GM23248 (cell line): ENCODE measurements around the gene TNKS1BP1. TPM values are rescaled to one million over a fixed set of nuclear protein-coding genes. Genes with fewer than 3 reads are reported as not detected.

Source experiments
- DNase-seq: peaks from one replicate; pipeline ENCODE4 v3.0.0-alpha.2; 2015
- H2AFZ ChIP-seq: fragments of 200-600 bp; sonication (generic); 2 replicates; pipeline ENCODE4 v1.6.1; 2016; ENCODE audit warnings: antibody characterized with exemption
- H3F3A ChIP-seq: fragments of 200-600 bp; sonication (generic); 2 replicates; pipeline ENCODE4 v1.6.1; 2016; ENCODE audit warnings: mild to moderate bottlenecking, antibody characterized with exemption, mixed run types; ENCODE audit not compliant: insufficient read depth
- H3K27ac ChIP-seq: fragments of 200-600 bp; sonication (generic); 2 replicates; pipeline ENCODE4 v1.5.1; 2016; ENCODE audit warnings: mild to moderate bottlenecking
- H3K27me3 ChIP-seq: fragments of 200-600 bp; sonication (generic); replicated peaks from 2 replicates; pipeline ENCODE4 v1.6.1; 2016; ENCODE audit warnings: mild to moderate bottlenecking; ENCODE audit not compliant: insufficient read depth
- H3K36me3 ChIP-seq: fragments of 200-600 bp; sonication (generic); 2 replicates; pipeline ENCODE4 v1.6.1; 2016; ENCODE audit warnings: low read depth, mild to moderate bottlenecking
- H3K4me1 ChIP-seq: fragments of 200-600 bp; sonication (generic); 2 replicates; pipeline ENCODE4 v1.6.1; 2016; ENCODE audit warnings: mild to moderate bottlenecking; ENCODE audit not compliant: insufficient read depth
- H3K4me2 ChIP-seq: fragments of 200-600 bp; sonication (generic); one replicate; pipeline ENCODE4 v1.6.1; 2016; ENCODE audit warnings: mild to moderate bottlenecking; ENCODE audit not compliant: unreplicated experiment
- H3K4me3 ChIP-seq: fragments of 200-600 bp; sonication (generic); 2 replicates; pipeline ENCODE4 v1.5.1; 2016; ENCODE audit warnings: mild to moderate bottlenecking
- H3K79me2 ChIP-seq: fragments of 200-600 bp; sonication (generic); 2 replicates; pipeline ENCODE4 v1.6.1; 2016; ENCODE audit warnings: mild to moderate bottlenecking; ENCODE audit not compliant: insufficient read depth
- H3K9ac ChIP-seq: fragments of 200-600 bp; sonication (generic); 2 replicates; pipeline ENCODE4 v1.6.1; 2016; ENCODE audit warnings: mild to moderate bottlenecking
- H3K9me2 ChIP-seq: fragments of 200-600 bp; sonication (generic); 2 replicates; pipeline ENCODE4 v1.6.1; 2016; ENCODE audit warnings: mixed run types, mild to moderate bottlenecking, moderate library complexity; ENCODE audit not compliant: insufficient read depth
- H3K9me3 ChIP-seq: fragments of 200-600 bp; sonication (generic); one replicate; pipeline ENCODE4 v1.6.1; 2017; ENCODE audit warnings: low read depth
- H4K20me1 ChIP-seq: fragments of 200-600 bp; sonication (generic); 2 replicates; pipeline ENCODE4 v1.6.0; 2016; ENCODE audit not compliant: insufficient read depth
- EZH2 ChIP-seq: fragments of 200-600 bp; sonication (generic); IDR thresholded peaks from 2 replicates; pipeline ENCODE4 v1.6.1; 2018; ENCODE audit warnings: antibody characterized with exemption, mild to moderate bottlenecking; ENCODE audit not compliant: insufficient read depth, poor library complexity, severe bottlenecking
- EZH2phosphoT487 ChIP-seq: fragments of 200-600 bp; sonication (generic); IDR thresholded peaks from 2 replicates; pipeline ENCODE4 v1.6.1; 2018; ENCODE audit warnings: antibody characterized with exemption, moderate library complexity, mild to moderate bottlenecking, low read depth; ENCODE audit not compliant: insufficient read depth
- WGBS, 2 experiments: methylation state at CpG; one replicate each; pipeline ENCODE4 v1.1.6; 2015 to 2017; ENCODE audit warnings: low lambda C conversion rate in 2 of 2, low coverage in 1 of 2; ENCODE audit errors: missing lambda C conversion rate in 2 of 2; 5-methylcytosine and 5-hydroxymethylcytosine counted together
- in situ Hi-C: fragments of 300-500 bp; cut with MboI; formaldehyde crosslinking; loops from 2 replicates; pipeline ENCODE4 v1.15.0; 2020
- polyA plus RNA-seq: library from polyadenylated mRNA; unstranded; fragments of >200 nt; fragmentation: Nextera tagmentation; extraction: Ambion mirVana; gene quantifications from 2 replicates; pipeline ENCODE4 v1.2.1, GENCODE V29; 2016
- total RNA-seq: library from RNA; depleted of rRNA; stranded (reverse); fragments of >200 nt; shearing (Covaris generic); gene quantifications from 2 replicates; pipeline ENCODE4 v1.2.3, GENCODE V29; 2014

The TNKS1BP1 gene
- total and polyA plus RNA-seq, 2 experiments from 2014 or later = 88.2 to 89.7 TPM

DNA sequence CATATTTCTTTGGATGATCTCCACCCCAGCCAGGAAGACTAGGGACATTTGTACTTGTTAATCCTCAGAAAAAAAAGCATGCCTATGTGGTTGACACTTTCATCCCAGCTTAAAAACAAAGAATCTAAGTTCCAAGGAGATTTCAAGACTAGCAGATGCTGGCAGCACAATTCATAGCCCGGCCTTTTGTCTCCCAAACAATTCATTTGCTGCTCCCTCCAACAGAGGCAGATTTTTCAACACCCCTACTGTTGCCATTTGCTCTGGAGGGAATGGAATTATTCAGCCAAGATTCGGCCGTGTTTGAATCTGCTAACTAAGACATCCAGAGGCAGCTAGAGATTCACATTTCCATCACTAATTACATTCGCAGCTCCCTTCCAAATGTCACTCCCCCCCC, 28.7 kb upstream of the TNKS1BP1 start:
- Histone ChIP-seq H3F3A (peaks cover 14% of the 10 kb centered on the region), H3K9me3 (no peaks in the 10 kb centered on the region), H3K9me2 (no peaks in the 10 kb centered on the region), H4K20me1 (no peaks in the 10 kb centered on the region), H3K4me1 (peaks cover 11% of the 10 kb centered on the region), H3K36me3 (no peaks in the 10 kb centered on the region), H3K27me3 (no peaks in the 10 kb centered on the region), H3K4me3 (no peak overlapping the region), H2AFZ (no peak overlapping the region), H3K9ac (no peak overlapping the region), H3K4me2 (no peak overlapping the region), H3K27ac (no peak overlapping the region), H3K79me2 (no peaks in the 10 kb centered on the region)
- TF ChIP-seq EZH2phosphoT487 (no peak), EZH2 (no peak)
- WGBS, 2 experiments = 14 to 17% methylated on average over 4 of the region's 4 CpGs
- in situ Hi-C loops = no loop called here
- no peak for DNase-seq

DNA sequence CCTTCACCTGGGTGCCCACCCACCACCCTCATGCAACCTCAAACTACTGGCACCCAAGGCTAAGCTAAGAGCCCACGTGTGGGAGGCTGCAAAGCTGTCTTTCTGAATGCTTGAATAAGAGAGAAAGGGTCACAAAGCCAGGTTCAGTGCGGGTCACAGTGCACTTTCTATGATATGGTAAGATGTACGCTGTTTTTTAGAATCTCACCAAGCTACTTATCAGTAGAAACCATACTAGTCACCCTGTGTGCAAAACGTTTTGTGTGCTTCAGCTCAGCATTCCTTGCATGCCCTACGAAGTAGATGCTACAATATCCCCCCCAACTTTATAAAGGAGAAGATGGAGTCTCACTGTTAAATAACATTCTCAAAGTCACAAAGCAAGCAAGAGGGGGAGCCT, 28.3 kb upstream of the TNKS1BP1 start:
- Histone ChIP-seq H3K27me3 (no peaks in the 10 kb centered on the region), H3F3A (peaks cover 10% of the 10 kb centered on the region), H3K4me3 (no peak overlapping the region), H2AFZ (no peak overlapping the region), H3K27ac (no peak overlapping the region), H3K9me3 (no peaks in the 10 kb centered on the region), H3K4me2 (no peak overlapping the region), H3K79me2 (no peaks in the 10 kb centered on the region), H4K20me1 (no peaks in the 10 kb centered on the region), H3K9ac (no peak overlapping the region), H3K36me3 (no peaks in the 10 kb centered on the region), H3K9me2 (no peaks in the 10 kb centered on the region), H3K4me1 (peaks cover 7% of the 10 kb centered on the region)
- in situ Hi-C loops = no loop called here
- 29 to 39% methylated on average over 5 of the region's 5 CpGs for WGBS, 2 experiments
- no peak for DNase-seq
- TF ChIP-seq EZH2phosphoT487 (no peak), EZH2 (no peak)

DNA sequence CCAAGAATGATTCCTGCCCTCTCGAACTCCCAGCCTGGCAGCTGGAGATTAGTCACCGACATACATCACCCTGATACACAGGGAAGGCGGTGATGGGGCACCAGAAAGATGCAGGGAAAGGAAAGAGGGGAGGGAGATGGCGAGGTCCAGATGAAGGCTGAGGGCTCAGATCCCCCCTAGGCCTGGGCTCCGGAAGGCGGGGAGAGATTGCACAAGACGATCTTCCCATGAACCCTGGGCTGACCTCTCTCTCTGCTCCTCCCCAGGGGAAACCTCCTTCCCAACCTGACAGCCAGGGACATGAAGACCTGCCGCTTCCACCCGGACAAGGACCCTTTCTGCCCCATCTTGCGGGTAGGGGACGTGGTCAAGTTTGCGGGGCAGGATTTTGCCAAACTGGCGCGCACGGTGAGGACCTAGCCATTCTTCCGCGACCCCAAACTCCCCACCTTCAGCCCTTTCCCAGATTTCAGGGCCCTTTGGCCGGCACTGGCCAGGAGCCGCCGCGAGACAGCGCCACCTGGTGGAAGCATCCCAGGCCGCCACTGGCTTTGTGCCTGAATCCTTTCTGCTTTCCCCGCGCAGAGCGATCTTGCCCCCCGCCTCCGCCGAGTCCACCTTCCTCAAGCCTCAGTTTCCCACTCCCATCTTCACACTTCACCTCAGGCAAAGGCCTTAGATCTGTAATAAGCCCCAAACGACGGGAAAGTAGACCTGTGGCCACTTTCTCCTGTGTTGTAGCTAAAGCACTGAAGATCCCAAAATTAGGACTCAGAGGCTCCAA, 24.9 kb upstream of the TNKS1BP1 start:
- H3K9me3 ChIP-seq = no peaks in the 10 kb centered on the region
- TF ChIP-seq EZH2 (no peak), EZH2phosphoT487 (no peak)
- no peaks in the 10 kb centered on the region for H3K27me3 ChIP-seq
- no peaks in the 10 kb centered on the region for H3F3A ChIP-seq
- peak; percentile 55 for DNase-seq
- H3K9ac ChIP-seq = no peak overlapping the region
- no peak overlapping the region for H3K4me3 ChIP-seq
- no peaks in the 10 kb centered on the region for H3K36me3 ChIP-seq
- H4K20me1 ChIP-seq = no peaks in the 10 kb centered on the region
- WGBS, 2 experiments = 30 to 36% methylated on average over 28 to 31 of the region's 31 CpGs
- H3K4me1 ChIP-seq = no peaks in the 10 kb centered on the region
- H3K4me2 ChIP-seq = no peak overlapping the region
- H3K27ac ChIP-seq = no peak overlapping the region
- no peak overlapping the region for H2AFZ ChIP-seq
- in situ Hi-C loops = no loop called here
- no peaks in the 10 kb centered on the region for H3K79me2 ChIP-seq
- no peaks in the 10 kb centered on the region for H3K9me2 ChIP-seq

DNA sequence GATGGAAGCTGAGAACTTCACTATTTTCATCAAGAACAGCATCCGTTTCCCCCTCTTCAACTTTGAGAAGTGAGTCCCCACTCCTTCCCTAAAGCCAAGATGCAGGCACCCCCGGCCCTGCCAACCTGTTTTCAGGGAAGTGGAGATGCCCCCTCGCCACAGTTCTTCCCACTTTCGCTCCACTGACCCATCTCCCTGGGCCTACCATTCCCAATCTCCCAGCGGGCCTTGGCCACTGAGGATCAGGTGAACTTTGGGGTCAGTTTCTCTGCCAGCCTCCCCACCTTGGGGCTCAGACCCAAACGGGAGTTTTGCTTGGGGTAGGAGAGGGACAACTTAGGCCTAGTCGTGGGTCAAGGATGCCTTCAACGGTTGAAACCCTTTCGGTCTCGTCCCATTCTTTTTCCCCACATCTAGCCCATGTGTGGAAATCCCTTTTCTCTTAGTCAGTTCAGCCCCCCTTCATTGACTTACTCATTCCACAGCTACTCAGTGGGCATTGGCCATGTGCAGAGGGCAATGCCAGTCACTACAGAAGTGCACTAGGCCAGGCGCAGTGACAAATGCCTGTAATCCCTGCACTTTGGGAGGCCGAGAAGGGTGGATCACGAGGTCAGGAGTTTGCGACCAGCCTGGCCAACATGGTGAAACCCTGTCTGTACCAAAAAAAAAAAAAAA, 24.0 kb upstream of the TNKS1BP1 start:
- TF ChIP-seq EZH2 = no peak
- TF ChIP-seq EZH2phosphoT487 = no peak
- Histone ChIP-seq H3K27me3 (no peaks in the 10 kb centered on the region), H3K79me2 (no peaks in the 10 kb centered on the region), H3F3A (no peaks in the 10 kb centered on the region), H4K20me1 (no peaks in the 10 kb centered on the region), H3K4me1 (no peaks in the 10 kb centered on the region), H3K9ac (no peak overlapping the region), H3K4me3 (no peak overlapping the region), H3K4me2 (no peak overlapping the region), H3K36me3 (no peaks in the 10 kb centered on the region), H2AFZ (no peak overlapping the region), H3K9me2 (no peaks in the 10 kb centered on the region), H3K27ac (no peak overlapping the region), H3K9me3 (no peaks in the 10 kb centered on the region)
- in situ Hi-C loops = no loop called here
- 84 to 88% methylated on average over 14 of the region's 14 CpGs for WGBS, 2 experiments
- peak; percentile 51 for DNase-seq
